SK-N-SH treated with all-trans-retinoic acid at 6 μM for 48 hours (cell line): ENCODE data around the gene WWP2.

ENCODE experiments used
- ATAC-seq: fragments of 200-7000 bp; cut with Tn5 transposase; 3 replicates; pipeline ENCODE4 v1.9.1; 2020; ENCODE audit warnings: mild to moderate bottlenecking, moderate library complexity
- ARNTL ChIP-seq: fragments of 450-650 bp; formaldehyde crosslinking; IDR thresholded peaks from 2 replicates; pipeline ENCODE4 v1.5.0; 2020; ENCODE audit warnings: low read depth, mild to moderate bottlenecking, moderate library complexity, borderline replicate concordance
- CREB5 ChIP-seq: fragments of 250-450 bp; sonication (Bioruptor Pico); IDR thresholded peaks from 2 replicates; pipeline ENCODE4 v1.5.1; 2020; ENCODE audit warnings: low read depth, mild to moderate bottlenecking, moderate library complexity
- CSRNP3 ChIP-seq: fragments of 250-450 bp; sonication (Bioruptor Pico); IDR thresholded peaks from 2 replicates; pipeline ENCODE4 v1.5.1; 2021; ENCODE audit warnings: mild to moderate bottlenecking, moderate library complexity
- ESRRG ChIP-seq: fragments of 250-450 bp; sonication (Bioruptor Pico); IDR thresholded peaks from 2 replicates; pipeline ENCODE4 v1.6.1; 2021; ENCODE audit warnings: mild to moderate bottlenecking
- GLIS3 ChIP-seq: fragments of 250-450 bp; sonication (Bioruptor Pico); IDR thresholded peaks from 2 replicates; pipeline ENCODE4 v1.5.0; 2020; ENCODE audit warnings: mild to moderate bottlenecking, moderate library complexity
- ISL1 ChIP-seq: fragments of 250-450 bp; sonication (Bioruptor Pico); IDR thresholded peaks from 2 replicates; pipeline ENCODE4 v2.1.2; 2022; ENCODE audit warnings: mild to moderate bottlenecking, moderate library complexity
- OSR1 ChIP-seq: fragments of 250-450 bp; sonication (Bioruptor Pico); IDR thresholded peaks from 2 replicates; pipeline ENCODE4 v1.8.0; 2022; ENCODE audit warnings: moderate library complexity, mild to moderate bottlenecking, inconsistent platforms
- PATZ1 ChIP-seq: fragments of 250-450 bp; sonication (Bioruptor Pico); IDR thresholded peaks from 2 replicates; pipeline ENCODE4 v1.8.0; 2020; ENCODE audit warnings: mild to moderate bottlenecking, moderate library complexity, borderline replicate concordance
- PPARA ChIP-seq: fragments of 250-450 bp; sonication (Bioruptor Pico); IDR thresholded peaks from 2 replicates; pipeline ENCODE4 v1.5.0; 2020; ENCODE audit warnings: mild to moderate bottlenecking, borderline replicate concordance
- TCF4 ChIP-seq: fragments of 250-450 bp; sonication (Bioruptor Pico); IDR thresholded peaks from 2 replicates; pipeline ENCODE4 v1.8.0; 2021; ENCODE audit warnings: mild to moderate bottlenecking, moderate library complexity, borderline replicate concordance
- TSHZ2 ChIP-seq: fragments of 250-450 bp; sonication (Bioruptor Pico); IDR thresholded peaks from 2 replicates; pipeline ENCODE4 v1.5.0; 2020; ENCODE audit warnings: mild to moderate bottlenecking, moderate library complexity
- ZC3H10 ChIP-seq: fragments of 250-450 bp; sonication (Bioruptor Pico); IDR thresholded peaks from 2 replicates; pipeline ENCODE4 v1.5.1; 2021; ENCODE audit warnings: mild to moderate bottlenecking, moderate library complexity
- ZFP30 ChIP-seq: fragments of 450-650 bp; formaldehyde crosslinking; IDR thresholded peaks from 2 replicates; pipeline ENCODE4 v1.5.0; 2022; ENCODE audit warnings: mild to moderate bottlenecking, moderate library complexity
- ZNF70 ChIP-seq: fragments of 450-650 bp; formaldehyde crosslinking; IDR thresholded peaks from 2 replicates; pipeline ENCODE4 v1.5.0; 2020; ENCODE audit warnings: mild to moderate bottlenecking, moderate library complexity
- ZNF8 ChIP-seq: fragments of 450-650 bp; formaldehyde crosslinking; IDR thresholded peaks from 2 replicates; pipeline ENCODE4 v1.5.0; 2020; ENCODE audit warnings: mild to moderate bottlenecking, moderate library complexity

Gene WWP2

GRCh38 chr16:69860233-69861231 is 98.4 kb downstream of the WWP2 start:
- ATAC-seq, result no peak
- TF ChIP-seq CREB5 (CRISPR knock-in tag) (no peak), ARNTL (no peak), ZFP30 (CRISPR knock-in tag) (no peak), CSRNP3 (CRISPR knock-in tag) (no peak), TSHZ2 (CRISPR knock-in tag) (no peak)

GRCh38 chr16:69861292-69862030 is 99.3 kb downstream of the WWP2 start:
- TF ChIP-seq ZNF8 (CRISPR knock-in tag) (no peak), CSRNP3 (CRISPR knock-in tag) (no peak), CREB5 (CRISPR knock-in tag) (no peak), PATZ1 (CRISPR knock-in tag) (no peak), GLIS3 (CRISPR knock-in tag) (no peak), ESRRG (CRISPR knock-in tag) (no peak)
- ATAC-seq, result peak; percentile 80

GRCh38 chr16:69863401-69864281 is 101.5 kb downstream of the WWP2 start:
- TF ChIP-seq ZC3H10 (CRISPR knock-in tag) (no peak), ISL1 (CRISPR knock-in tag) (no peak)
- ATAC-seq, result no peak

- TF ChIP-seq TSHZ2 (CRISPR knock-in tag) (no peak), ZNF70 (no peak), TCF4 (CRISPR knock-in tag) (no peak), ARNTL (no peak), OSR1 (CRISPR knock-in tag) (no peak), PPARA (CRISPR knock-in tag) (no peak)
- no peak for ATAC-seq
These were observed 103.6 kb downstream of the WWP2 start for GRCh38 chr16:69865701-69866100.
